ENCODE measurements around the gene FANCC. TPM values are rescaled to one million over a fixed set of nuclear protein-coding genes. Genes with fewer than 3 reads are reported as not detected.
A peak's percentile ranks its signal among the peaks of the same experiment; 100 is the strongest.

Gene FANCC
- total and polyA plus RNA-seq, 12 donors = 1.9 to 6.1 (median 3.3) TPM

DNA sequence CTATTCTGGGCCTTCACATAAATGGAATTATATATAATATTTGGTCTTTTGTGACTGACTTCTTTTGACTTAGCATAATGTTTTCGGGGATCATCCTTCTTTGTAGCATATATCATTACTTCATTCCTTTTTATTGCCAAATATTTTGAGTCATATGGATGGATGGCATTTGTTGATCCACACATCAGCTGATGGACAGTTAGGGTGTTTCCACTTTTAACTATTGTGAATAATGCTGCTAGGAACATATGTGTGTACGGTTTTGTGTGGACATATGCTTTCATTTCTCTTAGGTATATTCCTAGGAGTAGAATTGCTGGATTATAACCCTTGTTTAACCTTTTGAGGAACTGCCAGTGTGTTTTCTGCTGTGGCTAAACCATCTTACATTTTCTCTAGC is 249.6 kb downstream of the FANCC start:
- 44 to 78% (median 48%) methylated on average over 2 of the region's 2 CpGs for WGBS, 4 donors
- H3K27me3 ChIP-seq = no peaks in the 10 kb centered on the region
- H3K4me1 ChIP-seq (replicated peaks in 1 of 2) = peaks cover 0 to 62% of the 10 kb centered on the region in 2 donors
- peaks cover 0 to 23% of the 10 kb centered on the region in 2 donors for H3K36me3 ChIP-seq (replicated peaks in 1 of 2)
- intact Hi-C loops (cut with DNase I) = no loop called here
- no peak for DNase-seq
- no peak overlapping the region for H3K27ac ChIP-seq
- H3K4me3 ChIP-seq = no peak overlapping the region
- H3K9me3 ChIP-seq (replicated peaks in 1 of 3) = no peaks in the 10 kb centered on the region
- TF ChIP-seq POLR2A (IDR thresholded peaks at IDR 0.05) (no peak), CTCF (IDR thresholded peaks at IDR 0.05) (no peak)

DNA sequence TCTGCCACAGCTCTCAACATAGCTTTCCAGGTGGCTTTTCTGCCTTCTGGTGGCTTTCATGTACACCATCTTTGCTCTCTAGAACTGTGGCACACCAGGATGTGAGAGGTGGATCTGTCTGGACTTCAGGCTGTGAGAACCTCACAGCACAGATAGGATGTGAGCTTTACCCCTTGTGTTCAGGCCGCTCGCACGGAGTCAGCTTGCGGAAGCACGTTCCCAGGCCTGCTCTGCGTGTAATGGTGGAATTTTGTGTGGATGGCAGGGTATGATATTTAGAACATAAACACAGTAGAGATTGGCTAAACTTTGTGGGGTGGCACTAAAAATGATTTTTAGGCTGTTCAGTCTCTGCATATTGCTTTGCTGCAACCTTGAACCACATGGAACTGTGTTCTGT is 250.5 kb downstream of the FANCC start:
- peaks cover 0 to 64% of the 10 kb centered on the region in 2 donors for H3K4me1 ChIP-seq (replicated peaks in 1 of 2)
- DNase-seq = no peak
- peak overlapping the region in 2 of 5 donors; percentile 0 to 11 for H3K27ac ChIP-seq
- H3K27me3 ChIP-seq = no peaks in the 10 kb centered on the region
- no peaks in the 10 kb centered on the region for H3K9me3 ChIP-seq (replicated peaks in 1 of 3)
- 84 to 100% (median 94%) methylated on average over 6 of the region's 6 CpGs for WGBS, 4 donors
- H3K4me3 ChIP-seq = no peak overlapping the region
- H3K36me3 ChIP-seq (replicated peaks in 1 of 2) = peaks cover 0 to 32% of the 10 kb centered on the region in 2 donors
- no peak for TF ChIP-seq CTCF (IDR thresholded peaks at IDR 0.05)
- TF ChIP-seq POLR2A (IDR thresholded peaks at IDR 0.05) = no peak
- intact Hi-C loops (cut with DNase I) = no loop called here

- Histone ChIP-seq H3K4me3 (no peak overlapping the region), H3K36me3 (replicated peaks in 1 of 2) (peaks cover 0 to 46% of the 10 kb centered on the region in 2 donors), H3K9me3 (replicated peaks in 1 of 3) (no peaks in the 10 kb centered on the region), H3K4me1 (replicated peaks in 1 of 2) (peaks cover 0 to 56% of the 10 kb centered on the region in 2 donors), H3K27me3 (no peaks in the 10 kb centered on the region), H3K27ac (peak overlapping the region in 3 of 5 donors; percentile 7 to 72 (median 65))
- intact Hi-C loops (cut with DNase I) = no loop called here
- 65 to 79% (median 75%) methylated on average over 4 to 11 of the region's 11 CpGs for WGBS, 4 donors
- DNase-seq = peak in 1 of 7 donors; percentile 45
- TF ChIP-seq CTCF (IDR thresholded peaks at IDR 0.05) (no peak), POLR2A (IDR thresholded peaks at IDR 0.05) (no peak)
Observed at GRCh38 chr9:95065224-95065623, 252.3 kb downstream of the FANCC start.

- H3K9me3 ChIP-seq (replicated peaks in 1 of 3) = no peaks in the 10 kb centered on the region
- no peak overlapping the region for H3K4me3 ChIP-seq
- whole genome bisulfite sequencing, 4 donors = 87 to 91% (median 90%) methylated on average over 10 of the region's 10 CpGs
- no peaks in the 10 kb centered on the region for H3K27me3 ChIP-seq
- H3K4me1 ChIP-seq (replicated peaks in 1 of 2) = peaks cover 0 to 57% of the 10 kb centered on the region in 2 donors
- no peak for DNase-seq
- peaks cover 0 to 46% of the 10 kb centered on the region in 2 donors for H3K36me3 ChIP-seq (replicated peaks in 1 of 2)
- H3K27ac ChIP-seq = peak overlapping the region in 2 of 5 donors; percentile 15 to 29
- intact Hi-C loops (cut with DNase I) = no loop called here
- no peak for TF ChIP-seq CTCF (IDR thresholded peaks at IDR 0.05)
- no peak for TF ChIP-seq POLR2A (IDR thresholded peaks at IDR 0.05)
Observed at GRCh38 chr9:95063300-95063699, 254.2 kb downstream of the FANCC start.
